ENCODE measurements around the gene CCP110.

Gene CCP110, protein sequence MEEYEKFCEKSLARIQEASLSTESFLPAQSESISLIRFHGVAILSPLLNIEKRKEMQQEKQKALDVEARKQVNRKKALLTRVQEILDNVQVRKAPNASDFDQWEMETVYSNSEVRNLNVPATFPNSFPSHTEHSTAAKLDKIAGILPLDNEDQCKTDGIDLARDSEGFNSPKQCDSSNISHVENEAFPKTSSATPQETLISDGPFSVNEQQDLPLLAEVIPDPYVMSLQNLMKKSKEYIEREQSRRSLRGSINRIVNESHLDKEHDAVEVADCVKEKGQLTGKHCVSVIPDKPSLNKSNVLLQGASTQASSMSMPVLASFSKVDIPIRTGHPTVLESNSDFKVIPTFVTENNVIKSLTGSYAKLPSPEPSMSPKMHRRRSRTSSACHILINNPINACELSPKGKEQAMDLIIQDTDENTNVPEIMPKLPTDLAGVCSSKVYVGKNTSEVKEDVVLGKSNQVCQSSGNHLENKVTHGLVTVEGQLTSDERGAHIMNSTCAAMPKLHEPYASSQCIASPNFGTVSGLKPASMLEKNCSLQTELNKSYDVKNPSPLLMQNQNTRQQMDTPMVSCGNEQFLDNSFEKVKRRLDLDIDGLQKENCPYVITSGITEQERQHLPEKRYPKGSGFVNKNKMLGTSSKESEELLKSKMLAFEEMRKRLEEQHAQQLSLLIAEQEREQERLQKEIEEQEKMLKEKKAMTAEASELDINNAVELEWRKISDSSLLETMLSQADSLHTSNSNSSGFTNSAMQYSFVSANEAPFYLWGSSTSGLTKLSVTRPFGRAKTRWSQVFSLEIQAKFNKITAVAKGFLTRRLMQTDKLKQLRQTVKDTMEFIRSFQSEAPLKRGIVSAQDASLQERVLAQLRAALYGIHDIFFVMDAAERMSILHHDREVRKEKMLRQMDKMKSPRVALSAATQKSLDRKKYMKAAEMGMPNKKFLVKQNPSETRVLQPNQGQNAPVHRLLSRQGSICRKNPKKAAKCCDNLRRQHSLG

GRCh38 chr16:19523559-19524355 is at the start of gene CCP110:
Gene CCP110 (plus strand): TSS chr16:19523942. CDS start chr16:19527882, 3,940 bp downstream.
- H3K4me3 ChIP-seq (ENCODE audit: low read length) = peak within 1 kb of the TSS; percentile 90
- DNase-seq (ENCODE audit: low read depth) = peak; percentile 99
- no peak for TF ChIP-seq CTCF (IDR thresholded peaks at IDR 0.05; ENCODE audit: insufficient read depth, low read depth, low read length, missing control alignments)

GRCh38 chr16:19474617-19475016 is 49.1 kb upstream of the CCP110 start:
- no peak for DNase-seq (ENCODE audit: low read depth)
- no peak for TF ChIP-seq CTCF (IDR thresholded peaks at IDR 0.05; ENCODE audit: insufficient read depth, low read depth, low read length, missing control alignments)
- H3K4me3 ChIP-seq (ENCODE audit: low read length) = no peak overlapping the region

DNA sequence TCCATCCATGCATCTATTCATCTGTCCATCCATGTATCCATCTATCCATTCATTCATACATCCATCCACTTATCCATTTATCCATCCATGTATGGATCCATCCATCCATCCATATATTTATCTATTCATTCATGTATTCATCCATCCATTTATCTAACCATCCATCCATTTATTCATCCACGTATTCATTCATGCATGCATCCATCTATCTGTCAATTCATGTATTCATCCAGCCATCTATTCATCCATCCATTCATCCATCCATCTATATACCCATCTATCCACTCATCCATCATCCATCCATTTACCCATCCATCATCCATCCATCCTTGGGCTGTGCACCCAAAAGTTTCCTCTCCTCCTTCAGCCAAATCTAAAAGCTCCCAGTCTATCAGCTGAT is 45.2 kb upstream of the CCP110 start:
- no peak overlapping the region for H3K4me3 ChIP-seq (ENCODE audit: low read length)
- TF ChIP-seq CTCF (IDR thresholded peaks at IDR 0.05; ENCODE audit: insufficient read depth, low read depth, low read length, missing control alignments) = no peak
- no peak for DNase-seq (ENCODE audit: low read depth)

DNA sequence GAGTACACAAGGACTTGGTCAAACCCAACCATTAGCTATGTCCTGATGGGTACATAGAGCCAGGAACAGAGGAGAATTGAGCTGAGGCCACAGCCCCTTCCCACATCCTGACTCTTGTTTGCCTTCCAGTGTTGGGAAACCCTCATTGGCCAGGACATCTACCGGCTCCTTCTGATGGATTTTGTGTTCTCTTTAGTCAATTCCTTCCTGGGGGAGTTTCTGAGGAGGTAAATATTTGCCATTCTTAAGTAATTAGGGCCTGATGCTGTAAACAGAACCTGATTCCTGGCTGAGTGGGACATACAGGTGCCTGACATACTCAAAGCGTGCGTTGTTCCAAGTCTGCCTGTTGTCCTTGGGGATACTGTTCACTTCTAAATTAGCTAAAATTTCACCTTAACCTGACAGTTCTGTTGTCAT is 44.4 kb upstream of the CCP110 start:
- DNase-seq (ENCODE audit: low read depth) = no peak
- no peak for TF ChIP-seq CTCF (IDR thresholded peaks at IDR 0.05; ENCODE audit: insufficient read depth, low read depth, low read length, missing control alignments)
- no peak overlapping the region for H3K4me3 ChIP-seq (ENCODE audit: low read length)

GRCh38 chr16:19481296-19481695 is 42.4 kb upstream of the CCP110 start:
- DNase-seq (ENCODE audit: low read depth) = no peak
- H3K4me3 ChIP-seq (ENCODE audit: low read length) = no peak overlapping the region
- no peak for TF ChIP-seq CTCF (IDR thresholded peaks at IDR 0.05; ENCODE audit: insufficient read depth, low read depth, low read length, missing control alignments)

DNA sequence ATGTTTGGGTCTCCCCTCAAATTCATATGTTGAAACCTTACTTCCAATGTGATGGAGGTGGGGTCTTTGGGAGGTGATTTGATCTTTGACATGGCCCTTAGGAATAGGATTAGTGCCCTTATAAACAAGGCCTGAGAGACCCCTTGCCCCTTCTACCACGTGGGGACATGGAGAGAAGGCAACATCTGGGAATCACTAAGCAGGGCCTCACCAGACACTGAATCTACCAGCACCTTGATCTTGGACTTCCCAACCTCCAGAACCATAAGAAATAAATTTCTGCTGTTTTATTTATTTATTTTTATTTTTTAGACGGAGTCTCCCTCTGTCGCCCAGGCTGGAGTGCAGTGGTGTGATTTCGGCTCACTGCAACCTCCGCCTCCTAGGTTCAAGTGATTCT is 42.0 kb upstream of the CCP110 start:
- DNase-seq (ENCODE audit: low read depth) = no peak
- no peak for TF ChIP-seq CTCF (IDR thresholded peaks at IDR 0.05; ENCODE audit: insufficient read depth, low read depth, low read length, missing control alignments)
- no peak overlapping the region for H3K4me3 ChIP-seq (ENCODE audit: low read length)
